AG04450 (cell line): ENCODE data around the gene KYAT1. TPM values are rescaled to one million over a fixed set of nuclear protein-coding genes. Genes with fewer than 3 reads are reported as not detected.

Experiments used
- CTCF ChIA-PET: fragments of 300-600, 350-600 bp; formaldehyde crosslinking; extraction: SDS; loops from one replicate; lab custom pipeline; 2022; ENCODE audit warnings: antibody characterized with exemption, inconsistent platforms; lab: Charles Lee
- POLR2A ChIA-PET: fragments of 350-600 bp; formaldehyde crosslinking; extraction: SDS; loops from one replicate; lab custom pipeline; 2021; ENCODE audit warnings: antibody characterized with exemption, inconsistent platforms; lab: Yijun Ruan, JAX
- DNase-seq: peaks from one replicate; pipeline ENCODE4 v3.0.0-alpha.2; 2011; ENCODE audit warnings: low read depth, low spot score
- H3K27ac ChIP-seq: one replicate; pipeline ENCODE4 v1.5.1; 2012; ENCODE audit warnings: low read depth, low read length, control low read depth
- H3K27me3 ChIP-seq: one replicate; pipeline ENCODE4 v1.6.0; 2012; ENCODE audit warnings: low read length; ENCODE audit not compliant: control insufficient read depth, insufficient read depth
- H3K4me3 ChIP-seq: 2 replicates; pipeline ENCODE4 v1.5.1; 2011; ENCODE audit warnings: mild to moderate bottlenecking, low read depth, low read length, control low read depth
- H3K9me3 ChIP-seq: 2 replicates; pipeline ENCODE4 v1.5.1; 2012; ENCODE audit warnings: low read length; ENCODE audit not compliant: control insufficient read depth, insufficient read depth
- polyA plus RNA-seq: library from polyadenylated mRNA; depleted of rRNA; stranded (reverse); fragments of >200 nt; gene quantifications from 2 replicates; pipeline ENCODE4 v1.2.3, GENCODE V29; 2011
- TF ChIP-seq, protein P1 (sequence below): IDR thresholded peaks from 2 replicates; pipeline ENCODE4 v1.5.1; 2011; ENCODE audit warnings: low read depth, low read length, control low read depth, inconsistent platforms

KYAT1 gene
- polyA plus RNA-seq, 1 experiment, result 5.2 TPM

GRCh38 chr9:128913995-128914772 lies 32.4 kb upstream of the KYAT1 start:
- H3K27me3 ChIP-seq, result no peaks in the 10 kb centered on the region
- H3K4me3 ChIP-seq, result no peak overlapping the region
- TF ChIP-seq, protein P1, sequence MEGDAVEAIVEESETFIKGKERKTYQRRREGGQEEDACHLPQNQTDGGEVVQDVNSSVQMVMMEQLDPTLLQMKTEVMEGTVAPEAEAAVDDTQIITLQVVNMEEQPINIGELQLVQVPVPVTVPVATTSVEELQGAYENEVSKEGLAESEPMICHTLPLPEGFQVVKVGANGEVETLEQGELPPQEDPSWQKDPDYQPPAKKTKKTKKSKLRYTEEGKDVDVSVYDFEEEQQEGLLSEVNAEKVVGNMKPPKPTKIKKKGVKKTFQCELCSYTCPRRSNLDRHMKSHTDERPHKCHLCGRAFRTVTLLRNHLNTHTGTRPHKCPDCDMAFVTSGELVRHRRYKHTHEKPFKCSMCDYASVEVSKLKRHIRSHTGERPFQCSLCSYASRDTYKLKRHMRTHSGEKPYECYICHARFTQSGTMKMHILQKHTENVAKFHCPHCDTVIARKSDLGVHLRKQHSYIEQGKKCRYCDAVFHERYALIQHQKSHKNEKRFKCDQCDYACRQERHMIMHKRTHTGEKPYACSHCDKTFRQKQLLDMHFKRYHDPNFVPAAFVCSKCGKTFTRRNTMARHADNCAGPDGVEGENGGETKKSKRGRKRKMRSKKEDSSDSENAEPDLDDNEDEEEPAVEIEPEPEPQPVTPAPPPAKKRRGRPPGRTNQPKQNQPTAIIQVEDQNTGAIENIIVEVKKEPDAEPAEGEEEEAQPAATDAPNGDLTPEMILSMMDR, result no peak
- CTCF ChIA-PET, result no interaction called here
- no peak overlapping the region for H3K27ac ChIP-seq
- POLR2A ChIA-PET, result interaction anchor here (0.6 kb wide), 1 partner anchor 17 kb away, joined by 3 read pairs; no protein-coding TSS in a partner anchor
- no peak for DNase-seq
- H3K9me3 ChIP-seq, result peaks cover under 1% of the 10 kb centered on the region; the same call in 1 of the 2 replicates

DNA sequence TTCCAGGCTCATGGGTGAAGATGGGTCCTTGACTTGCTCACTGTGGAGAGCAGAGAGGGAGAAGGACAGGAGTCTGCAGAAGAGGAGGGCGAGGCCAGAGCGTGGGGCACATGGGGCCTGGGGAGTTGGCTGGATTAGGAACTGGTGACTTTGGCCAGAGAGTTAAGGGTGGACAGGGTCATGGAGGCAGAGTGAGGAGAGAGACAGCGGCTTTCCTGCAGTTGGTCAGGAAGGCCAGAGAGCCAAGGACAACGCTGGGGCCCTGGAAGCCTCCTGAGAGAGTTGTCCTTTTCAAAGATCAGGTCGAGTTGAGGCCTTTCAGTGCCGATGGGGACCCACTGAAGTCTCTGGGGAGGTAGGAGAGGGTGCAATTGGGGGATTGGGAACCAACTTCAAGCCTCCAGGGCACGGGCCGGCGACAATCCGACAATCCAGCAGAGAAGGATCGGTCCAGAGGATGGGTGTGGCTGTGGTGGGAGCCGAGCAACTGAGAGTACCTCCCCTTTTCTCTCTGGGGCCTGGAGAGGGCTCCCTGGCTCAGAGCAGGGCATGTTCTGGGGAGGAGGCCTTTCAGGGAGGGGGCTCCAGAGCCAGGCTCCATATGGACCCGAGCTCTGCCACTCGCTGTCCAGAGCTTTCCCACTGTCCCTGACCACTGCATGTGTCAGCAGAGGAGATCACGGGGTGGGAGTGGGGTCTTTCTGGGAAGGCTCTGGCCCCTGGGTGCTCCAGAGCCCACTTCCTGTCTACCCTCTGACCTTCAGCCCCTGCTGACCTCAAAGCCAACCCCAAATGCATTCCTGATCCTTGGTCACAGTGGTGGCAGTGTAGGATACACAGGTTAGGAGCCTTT lies 31.5 kb upstream of the KYAT1 start:
- Histone ChIP-seq H3K4me3 (no peak overlapping the region), H3K9me3 (peaks cover 8% of the 10 kb centered on the region; the same call in 1 of the 2 replicates), H3K27me3 (no peaks in the 10 kb centered on the region), H3K27ac (peak overlapping the region; percentile 93)
- CTCF ChIA-PET, result interaction anchor here (0.9 kb wide), 1 partner anchor 15 kb away, joined by 4 read pairs; no protein-coding TSS in a partner anchor
- POLR2A ChIA-PET, result interaction anchor here (0.7 to 0.8 kb wide), 2 partner anchors 25 to 51 kb away, joined by 3 to 8 read pairs; no protein-coding TSS in a partner anchor
- TF ChIP-seq, protein P1, result no peak
- DNase-seq, result no peak

DNA sequence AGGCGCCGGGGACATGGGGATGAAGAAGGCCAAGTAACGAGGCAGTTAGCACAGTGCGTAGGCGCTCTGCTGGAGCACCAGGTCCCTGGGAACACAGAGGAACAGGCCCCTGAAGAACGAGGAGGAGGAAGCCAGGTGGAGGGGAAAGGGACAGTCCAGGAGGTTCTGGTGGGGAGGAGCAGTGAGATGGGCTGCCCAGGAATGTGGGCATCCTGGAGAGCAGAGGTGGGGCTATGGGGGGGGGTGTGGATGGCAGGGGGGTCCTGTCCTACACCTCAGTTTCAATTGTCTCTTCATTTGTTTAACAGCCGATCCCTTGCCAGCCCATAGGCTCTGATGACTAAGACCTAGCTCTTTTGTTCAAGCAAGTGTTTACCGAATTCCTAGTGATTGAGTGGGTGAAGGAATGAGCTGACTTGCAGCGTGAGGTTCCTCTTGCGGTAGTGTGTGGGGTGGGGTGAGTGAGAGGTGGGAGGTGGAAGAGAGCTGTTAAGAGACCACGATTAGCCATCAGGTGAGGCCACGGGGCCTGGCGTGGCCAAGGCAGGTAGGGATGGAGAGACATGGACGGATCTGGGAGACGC lies 30.6 kb upstream of the KYAT1 start:
- no peak overlapping the region for H3K4me3 ChIP-seq
- peaks cover 17% of the 10 kb centered on the region; the same call in 1 of the 2 replicates for H3K9me3 ChIP-seq
- ChIA-PET CTCF (interaction anchor here (0.9 to 1.2 kb wide), 2 partner anchors 15 to 16 kb away, joined by 3 to 4 read pairs; no protein-coding TSS in a partner anchor), POLR2A (interaction anchor here (0.7 to 0.8 kb wide), 2 partner anchors 24 to 50 kb away, joined by 3 to 8 read pairs; no protein-coding TSS in a partner anchor)
- peak; percentile 59 for DNase-seq
- peak overlapping the region; percentile 93 for H3K27ac ChIP-seq
- TF ChIP-seq, protein P1, result no peak
- H3K27me3 ChIP-seq, result no peaks in the 10 kb centered on the region

- ChIA-PET POLR2A (interaction anchor here (0.6 kb wide), 1 partner anchor 229 kb away, joined by 3 read pairs; no protein-coding TSS in a partner anchor), CTCF (interaction anchor here (1.2 kb wide), 1 partner anchor 15 kb away, joined by 3 read pairs; no protein-coding TSS in a partner anchor)
- TF ChIP-seq, protein P1, result no peak
- no peak for DNase-seq
- H3K27ac ChIP-seq, result peak overlapping the region; percentile 93
- no peaks in the 10 kb centered on the region for H3K27me3 ChIP-seq
- H3K4me3 ChIP-seq, result no peak overlapping the region
- peaks cover 19% of the 10 kb centered on the region; the same call in 1 of the 2 replicates for H3K9me3 ChIP-seq
These were observed 29.8 kb upstream of the KYAT1 start for GRCh38 chr9:128911529-128912035.
